Activated CD4-positive, alpha-beta memory T cell treated with anti-CD3 and anti-CD28 coated beads, Interleukin-2, amount 10 ng/mL, durations not matched to agents 7 days and 5 days (primary cell): ENCODE data around the gene COLEC12. TPM values are rescaled to one million over a fixed set of nuclear protein-coding genes. Genes with fewer than 3 reads are reported as not detected.

Experiments
- CTCF ChIA-PET: fragments of 350-600 bp; sonication (Branson Sonifier 250); formaldehyde crosslinking; loops from one replicate; lab custom pipeline; 2021; ENCODE audit warnings: antibody characterized with exemption, inconsistent platforms; lab: Charles Lee
- POLR2A ChIA-PET: fragments of 350-600 bp; sonication (Branson Sonifier 250); formaldehyde crosslinking; loops from one replicate; lab custom pipeline; 2021; ENCODE audit warnings: antibody characterized with exemption; lab: Charles Lee
- DNase-seq: peaks from one replicate; pipeline ENCODE4 v3.0.0-alpha.2; 2020
- H3K27ac Mint-ChIP-seq: one replicate; pipeline ENCODE4 v1.8.0; 2021; ENCODE audit warnings: mild to moderate bottlenecking, mixed read lengths
- H3K27me3 Mint-ChIP-seq: one replicate; pipeline ENCODE4 v1.8.0; 2021; ENCODE audit warnings: mixed read lengths
- H3K36me3 Mint-ChIP-seq: one replicate; pipeline ENCODE4 v1.8.0; 2021; ENCODE audit warnings: low read depth, mixed read lengths
- H3K4me1 Mint-ChIP-seq: one replicate; pipeline ENCODE4 v1.8.0; 2021; ENCODE audit warnings: mixed read lengths
- H3K4me3 Mint-ChIP-seq: one replicate; pipeline ENCODE4 v1.8.0; 2021; ENCODE audit warnings: mild to moderate bottlenecking, mixed read lengths
- H3K9me3 Mint-ChIP-seq: one replicate; pipeline ENCODE4 v1.8.0; 2021; ENCODE audit warnings: mixed read lengths
- total RNA-seq, 2 experiments: library from RNA; stranded (reverse); gene quantifications; one replicate each; pipeline ENCODE4 v1.2.3, GENCODE V29; 2021

The COLEC12 gene
- total RNA-seq, 2 experiments from 2014 or later, result not detected

GRCh38 chr18:388200-388599 is 112.3 kb downstream of the COLEC12 start:
- no peak for DNase-seq
- Mint-ChIP-seq H3K4me3 (no peak overlapping the region), H3K36me3 (no peaks in the 10 kb centered on the region), H3K4me1 (no peaks in the 10 kb centered on the region), H3K27ac (no peak overlapping the region), H3K9me3 (no peaks in the 10 kb centered on the region), H3K27me3 (no peaks in the 10 kb centered on the region)
- CTCF ChIA-PET, result no interaction called here
- POLR2A ChIA-PET, result no interaction called here

GRCh38 chr18:386994-387393 is 113.5 kb downstream of the COLEC12 start:
- Mint-ChIP-seq H3K27ac (no peak overlapping the region), H3K27me3 (no peaks in the 10 kb centered on the region), H3K9me3 (no peaks in the 10 kb centered on the region), H3K36me3 (no peaks in the 10 kb centered on the region), H3K4me1 (no peaks in the 10 kb centered on the region), H3K4me3 (no peak overlapping the region)
- ChIA-PET POLR2A (no interaction called here), CTCF (no interaction called here)
- DNase-seq, result no peak

- DNase-seq, result no peak
- CTCF ChIA-PET, result no interaction called here
These were observed 115.6 kb downstream of the COLEC12 start for GRCh38 chr18:384897-385296.

DNA sequence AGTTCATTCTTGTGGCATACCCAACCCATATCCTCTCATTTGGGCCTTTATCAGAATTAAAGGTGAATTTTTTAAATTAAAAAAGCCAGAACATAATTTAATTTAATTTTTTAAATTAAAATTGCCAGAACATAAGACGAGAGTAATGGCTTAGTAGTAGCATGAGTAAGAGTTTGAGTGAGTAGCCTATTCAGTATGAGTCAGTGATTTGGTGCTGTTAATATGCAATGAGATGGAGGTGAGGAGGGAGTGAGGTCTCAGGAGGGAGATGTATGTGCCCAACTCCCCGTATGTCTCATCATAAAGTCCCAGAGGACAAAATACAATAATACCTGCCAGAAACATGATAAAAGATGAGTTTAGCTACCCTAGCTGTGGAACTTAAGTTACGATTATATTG is 117.4 kb downstream of the COLEC12 start:
- H3K36me3 Mint-ChIP-seq, result no peaks in the 10 kb centered on the region
- no peaks in the 10 kb centered on the region for H3K9me3 Mint-ChIP-seq
- H3K27me3 Mint-ChIP-seq, result peaks cover 2% of the 10 kb centered on the region
- H3K4me3 Mint-ChIP-seq, result no peak overlapping the region
- H3K4me1 Mint-ChIP-seq, result no peaks in the 10 kb centered on the region
- DNase-seq, result no peak
- ChIA-PET CTCF (no interaction called here), POLR2A (no interaction called here)
- no peak overlapping the region for H3K27ac Mint-ChIP-seq

More at GRCh38 chr18:384897-385296, 115.6 kb downstream of the COLEC12 start:
- Mint-ChIP-seq H3K27ac (no peak overlapping the region), H3K9me3 (no peaks in the 10 kb centered on the region), H3K4me1 (no peaks in the 10 kb centered on the region), H3K4me3 (no peak overlapping the region), H3K36me3 (no peaks in the 10 kb centered on the region), H3K27me3 (peaks cover 2% of the 10 kb centered on the region)
- POLR2A ChIA-PET, result no interaction called here

- POLR2A ChIA-PET, result no interaction called here
- Mint-ChIP-seq H3K4me3 (no peak overlapping the region), H3K4me1 (no peaks in the 10 kb centered on the region)
These were observed 118.0 kb downstream of the COLEC12 start for GRCh38 chr18:382423-382984.

DNA sequence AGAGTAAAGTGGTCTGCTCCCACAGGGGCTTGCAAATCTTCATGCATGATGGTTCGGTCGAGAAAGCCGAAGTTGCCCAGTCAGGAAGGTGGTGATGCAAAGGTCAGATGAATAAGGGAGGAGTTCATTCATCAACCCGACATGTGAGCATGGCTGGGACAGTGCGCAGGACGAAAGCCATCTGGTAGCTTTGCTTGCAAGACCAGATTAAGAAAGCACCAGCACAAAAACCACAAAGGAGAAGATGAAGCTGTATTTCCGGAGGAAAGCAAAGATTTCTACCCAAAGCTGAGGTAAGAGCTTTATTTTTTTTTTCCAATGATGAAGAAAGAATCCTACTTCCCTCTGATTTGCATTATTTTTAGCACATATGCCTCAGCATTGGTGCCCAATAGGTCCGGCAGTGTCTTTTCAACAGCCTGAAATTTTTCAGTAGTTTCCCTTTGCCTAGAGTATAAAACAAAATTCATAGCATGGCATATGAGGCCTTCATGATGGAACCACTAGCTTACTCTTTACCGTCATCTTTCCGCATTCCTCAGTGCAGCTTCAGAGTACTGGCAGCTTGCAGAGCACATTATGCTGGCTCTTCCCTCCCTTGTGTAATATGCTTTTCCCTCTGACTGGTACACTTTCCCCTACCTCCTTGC is 120.7 kb downstream of the COLEC12 start:
- H3K36me3 Mint-ChIP-seq, result no peaks in the 10 kb centered on the region
- no peak for DNase-seq
- H3K4me1 Mint-ChIP-seq, result no peaks in the 10 kb centered on the region
- CTCF ChIA-PET, result no interaction called here
- peaks cover 2% of the 10 kb centered on the region for H3K27me3 Mint-ChIP-seq
- H3K9me3 Mint-ChIP-seq, result no peaks in the 10 kb centered on the region
- H3K4me3 Mint-ChIP-seq, result no peak overlapping the region
- POLR2A ChIA-PET, result no interaction called here
- H3K27ac Mint-ChIP-seq, result no peak overlapping the region

More at GRCh38 chr18:382423-382984, 118.0 kb downstream of the COLEC12 start:
- H3K27ac Mint-ChIP-seq, result no peak overlapping the region
- peaks cover 2% of the 10 kb centered on the region for H3K27me3 Mint-ChIP-seq
- H3K36me3 Mint-ChIP-seq, result no peaks in the 10 kb centered on the region
- DNase-seq, result no peak
- H3K9me3 Mint-ChIP-seq, result no peaks in the 10 kb centered on the region
- CTCF ChIA-PET, result no interaction called here

DNA sequence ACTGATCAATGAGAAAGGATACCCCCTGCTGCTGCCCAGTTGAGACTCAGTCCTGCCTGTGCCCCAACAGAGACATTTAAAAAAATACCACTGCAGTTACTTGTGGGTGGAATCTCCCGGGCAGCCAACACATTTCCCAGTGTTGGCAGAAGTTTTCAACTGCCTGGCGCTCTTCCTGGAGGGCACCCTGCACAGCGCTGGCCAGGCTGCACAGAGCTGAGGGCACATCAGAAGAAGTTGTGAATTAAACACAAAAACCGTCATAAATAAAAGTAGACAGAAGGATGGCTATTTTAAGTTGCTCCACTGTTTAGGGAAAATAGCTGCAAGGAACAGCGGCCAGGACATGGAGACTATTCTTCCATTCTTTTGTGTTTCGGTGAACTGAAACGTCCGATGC is 122.4 kb downstream of the COLEC12 start:
- Mint-ChIP-seq H3K36me3 (no peaks in the 10 kb centered on the region), H3K27ac (no peak overlapping the region), H3K9me3 (no peaks in the 10 kb centered on the region), H3K4me1 (no peaks in the 10 kb centered on the region), H3K27me3 (peaks cover 2% of the 10 kb centered on the region), H3K4me3 (no peak overlapping the region)
- ChIA-PET CTCF (no interaction called here), POLR2A (no interaction called here)
- DNase-seq, result no peak

GRCh38 chr18:377088-377487 is 123.4 kb downstream of the COLEC12 start:
- Mint-ChIP-seq H3K27ac (no peak overlapping the region), H3K36me3 (no peaks in the 10 kb centered on the region), H3K27me3 (peaks cover 2% of the 10 kb centered on the region), H3K4me3 (no peak overlapping the region), H3K9me3 (no peaks in the 10 kb centered on the region), H3K4me1 (no peaks in the 10 kb centered on the region)
- CTCF ChIA-PET, result no interaction called here
- POLR2A ChIA-PET, result no interaction called here
- DNase-seq, result no peak

DNA sequence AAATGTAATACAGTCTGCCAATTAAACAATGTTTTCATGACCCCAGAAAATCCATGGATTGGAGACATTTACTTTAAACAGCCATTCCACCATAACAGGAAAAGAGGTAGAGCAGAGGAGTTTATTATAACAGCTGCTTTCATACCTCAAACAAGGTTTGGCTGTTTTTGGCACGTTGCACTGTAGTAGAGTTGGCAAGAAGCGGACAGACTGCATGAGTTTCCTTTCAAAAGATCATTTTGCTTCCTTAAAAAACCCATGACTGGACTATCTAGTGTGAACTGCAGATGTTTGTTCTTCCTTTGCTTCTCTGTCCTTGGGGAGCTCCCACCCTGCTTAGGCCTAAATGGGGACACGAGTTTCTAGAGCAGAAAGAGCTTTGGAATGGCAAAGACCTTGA is 124.2 kb downstream of the COLEC12 start:
- ChIA-PET CTCF (no interaction called here), POLR2A (no interaction called here)
- DNase-seq, result no peak
- Mint-ChIP-seq H3K9me3 (no peaks in the 10 kb centered on the region), H3K27me3 (peaks cover 2% of the 10 kb centered on the region), H3K4me3 (no peak overlapping the region), H3K36me3 (no peaks in the 10 kb centered on the region), H3K27ac (no peak overlapping the region), H3K4me1 (no peaks in the 10 kb centered on the region)

GRCh38 chr18:374721-375168 is 125.8 kb downstream of the COLEC12 start:
- Mint-ChIP-seq H3K4me1 (no peaks in the 10 kb centered on the region), H3K27ac (no peak overlapping the region), H3K36me3 (no peaks in the 10 kb centered on the region), H3K4me3 (no peak overlapping the region), H3K27me3 (peaks cover 4% of the 10 kb centered on the region), H3K9me3 (no peaks in the 10 kb centered on the region)
- DNase-seq, result no peak
- POLR2A ChIA-PET, result no interaction called here
- CTCF ChIA-PET, result no interaction called here

GRCh38 chr18:373780-374179 is 126.7 kb downstream of the COLEC12 start:
- H3K9me3 Mint-ChIP-seq, result no peaks in the 10 kb centered on the region
- no peaks in the 10 kb centered on the region for H3K36me3 Mint-ChIP-seq
- ChIA-PET POLR2A (no interaction called here), CTCF (no interaction called here)
- no peaks in the 10 kb centered on the region for H3K4me1 Mint-ChIP-seq
- H3K4me3 Mint-ChIP-seq, result no peak overlapping the region
- no peak for DNase-seq
- peaks cover 6% of the 10 kb centered on the region for H3K27me3 Mint-ChIP-seq
- H3K27ac Mint-ChIP-seq, result no peak overlapping the region

- Mint-ChIP-seq H3K4me3 (no peak overlapping the region), H3K4me1 (no peaks in the 10 kb centered on the region), H3K27ac (no peak overlapping the region), H3K36me3 (no peaks in the 10 kb centered on the region), H3K27me3 (peaks cover 6% of the 10 kb centered on the region), H3K9me3 (no peaks in the 10 kb centered on the region)
- DNase-seq, result no peak
- POLR2A ChIA-PET, result no interaction called here
- CTCF ChIA-PET, result no interaction called here
These were observed 128.9 kb downstream of the COLEC12 start for GRCh38 chr18:371609-371982.

GRCh38 chr18:370751-371608 is 129.5 kb downstream of the COLEC12 start:
- CTCF ChIA-PET, result no interaction called here
- H3K4me1 Mint-ChIP-seq, result no peaks in the 10 kb centered on the region

More at GRCh38 chr18:370751-371608, 129.5 kb downstream of the COLEC12 start:
- H3K27me3 Mint-ChIP-seq, result peaks cover 6% of the 10 kb centered on the region
- POLR2A ChIA-PET, result no interaction called here
- no peaks in the 10 kb centered on the region for H3K9me3 Mint-ChIP-seq
- no peak overlapping the region for H3K27ac Mint-ChIP-seq
- no peak overlapping the region for H3K4me3 Mint-ChIP-seq
- no peaks in the 10 kb centered on the region for H3K36me3 Mint-ChIP-seq
- no peak for DNase-seq
